ENCODE data around the gene KDM1B.

The KDM1B gene

DNA sequence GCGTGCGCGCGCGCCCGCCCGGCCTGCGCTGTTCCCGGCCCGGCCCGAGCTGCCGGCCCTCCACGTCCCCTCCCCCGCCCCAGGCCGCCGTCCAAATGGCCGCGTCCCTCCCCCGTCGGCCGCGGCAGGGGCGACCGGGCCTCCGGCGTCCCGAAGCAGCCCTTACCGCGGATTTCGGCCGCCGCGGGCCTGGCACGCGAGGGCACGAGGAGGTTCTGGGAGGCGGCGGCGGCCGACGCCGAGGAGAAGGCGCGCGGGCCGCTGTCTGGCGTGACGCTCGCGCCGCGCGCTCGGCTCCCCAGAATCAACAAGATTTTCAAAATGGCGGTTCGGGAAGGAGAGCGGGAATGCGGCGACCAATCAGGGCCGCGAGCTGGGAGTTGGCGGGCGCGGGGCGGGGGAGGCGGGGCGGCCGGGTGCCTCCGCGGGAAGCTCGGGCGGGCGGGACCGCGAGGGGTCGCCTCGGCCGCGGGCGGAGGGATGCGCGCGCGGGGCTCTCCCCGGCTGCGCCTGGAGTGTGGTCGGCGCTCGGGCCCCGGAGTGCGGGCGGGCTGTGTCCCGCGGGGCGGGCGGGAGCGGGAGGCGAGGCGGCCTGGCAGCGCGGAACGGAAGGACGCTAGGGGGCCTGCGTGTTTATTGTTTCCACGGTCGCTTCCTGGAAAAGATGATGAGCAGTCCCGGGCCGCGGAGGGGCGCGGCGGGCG, 109.1 kb downstream of the KDM1B start, which contains the start of gene DEK:
DEK (minus strand) TSS at position 312 of the 704 bp plus-strand sequence. CDS start 543 bp downstream, outside the sequence.
- peak; percentile 78 for DNase-seq

DNA sequence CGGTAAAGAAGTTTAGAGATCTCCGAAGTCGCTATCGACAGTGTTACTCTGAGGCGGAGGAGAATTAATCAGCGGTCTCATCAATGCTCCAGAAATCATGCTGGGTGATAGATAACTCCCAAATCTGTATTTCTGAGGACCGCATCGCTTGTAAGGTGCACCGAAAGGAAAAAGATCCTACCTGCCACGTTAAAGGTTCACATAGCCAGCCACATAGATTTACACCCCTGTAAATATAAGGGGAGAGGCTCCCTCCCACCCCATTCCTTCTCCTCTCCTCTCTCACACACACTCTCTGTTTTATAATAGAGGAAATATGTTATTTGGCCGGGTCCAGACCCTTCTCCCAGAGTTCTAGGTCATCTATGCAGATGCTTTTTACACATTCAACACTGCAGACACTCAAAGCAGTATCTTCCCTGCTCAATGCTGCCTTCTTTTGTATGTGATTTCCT, 109.7 kb downstream of the KDM1B start:
- peak; percentile 52 for DNase-seq

DNA sequence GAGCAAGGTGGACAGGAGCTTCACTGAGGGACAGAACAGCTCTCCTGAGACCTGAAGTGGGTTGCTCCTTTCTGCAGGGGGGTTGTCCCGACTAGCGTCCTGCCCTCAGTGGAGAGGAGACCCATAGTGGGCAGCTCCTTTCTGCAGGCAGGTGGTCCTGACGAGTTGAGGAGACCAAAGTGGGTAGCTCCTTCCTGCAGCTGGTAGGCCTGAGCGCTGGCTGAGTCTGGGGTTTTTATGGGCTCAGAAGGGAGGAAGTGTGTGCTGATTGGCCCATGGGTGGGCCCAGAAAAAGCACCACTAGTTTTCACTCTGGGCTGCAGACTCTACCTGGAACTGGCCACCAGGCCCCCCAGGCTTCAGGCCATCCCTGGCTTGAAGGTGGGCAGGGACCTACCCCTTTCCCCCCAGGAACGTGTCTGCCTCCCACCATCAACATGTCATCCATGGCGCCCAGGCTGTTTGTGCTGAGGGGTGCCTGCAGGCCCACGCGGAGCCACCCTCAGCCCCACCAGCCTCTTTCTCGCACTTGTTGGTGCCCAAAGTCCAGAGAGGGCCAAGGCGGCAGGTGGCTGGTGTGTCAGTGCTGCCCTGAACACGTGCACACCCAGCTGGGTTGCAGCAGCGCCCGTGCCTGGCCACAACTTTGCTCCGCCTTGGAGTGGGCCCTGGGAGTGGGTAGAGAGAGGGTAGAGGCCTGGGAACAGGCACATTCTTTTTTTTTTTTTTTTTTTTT, 110.7 kb downstream of the KDM1B start:
- no peak for DNase-seq

DNA sequence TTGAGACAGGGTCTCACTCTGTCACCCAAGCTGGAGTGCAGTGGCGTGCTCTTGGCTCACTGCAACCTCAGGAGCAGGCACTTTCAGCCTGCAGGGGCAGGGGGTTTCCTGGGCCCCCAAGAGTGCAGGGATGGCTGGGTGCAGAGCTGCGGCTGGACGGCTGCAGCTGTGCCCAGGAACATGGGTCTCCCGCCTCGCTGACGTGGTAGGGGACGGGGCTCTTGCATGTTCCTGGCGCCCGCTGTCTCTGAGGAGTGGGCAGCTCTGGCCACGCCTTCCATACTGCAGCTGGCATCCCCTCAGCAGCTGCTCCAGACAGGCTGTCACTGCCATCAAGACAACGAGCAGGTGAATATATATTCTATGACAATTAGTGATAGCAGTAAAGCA, 111.3 kb downstream of the KDM1B start:
- DNase-seq, result no peak

DNA sequence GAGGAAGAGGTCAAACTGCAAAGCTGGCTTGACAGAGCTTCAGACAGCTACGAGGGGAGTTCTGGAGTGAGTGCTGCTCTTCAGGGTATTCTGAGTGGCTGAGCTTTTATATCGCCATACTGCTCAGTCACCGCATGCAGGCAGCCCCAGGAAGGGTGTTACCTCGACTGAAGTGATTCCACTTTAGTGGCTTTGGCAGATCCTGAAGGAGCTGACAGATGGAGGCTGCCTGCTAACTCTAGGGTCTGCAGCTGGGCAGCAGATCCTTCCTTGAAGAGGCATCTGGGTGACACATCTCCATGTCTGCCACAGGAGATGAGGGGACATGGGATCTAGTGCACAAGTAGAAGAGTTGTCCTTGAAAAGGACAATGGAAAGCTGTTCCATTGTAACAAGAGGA, 112.8 kb downstream of the KDM1B start:
- DNase-seq, result no peak

DNA sequence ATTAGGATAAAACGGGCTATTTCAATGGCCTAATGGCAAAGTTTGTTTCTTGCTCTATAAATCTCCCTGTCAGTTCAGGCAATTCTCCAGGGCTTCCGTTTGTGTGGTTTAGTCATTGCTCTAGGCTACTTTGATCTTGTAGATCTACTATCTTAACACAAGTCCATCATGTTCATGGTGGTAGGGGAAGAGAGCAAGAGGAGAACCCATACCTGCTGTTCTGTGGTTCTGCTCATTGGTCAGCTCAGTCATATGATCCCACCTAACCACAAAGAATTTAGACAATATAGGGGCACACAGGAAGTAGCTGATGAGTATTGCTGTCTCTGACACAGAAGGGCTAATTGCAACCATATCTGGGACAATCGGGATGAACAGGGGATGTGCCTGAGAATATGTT, 114.0 kb downstream of the KDM1B start:
- DNase-seq, result no peak

DNA sequence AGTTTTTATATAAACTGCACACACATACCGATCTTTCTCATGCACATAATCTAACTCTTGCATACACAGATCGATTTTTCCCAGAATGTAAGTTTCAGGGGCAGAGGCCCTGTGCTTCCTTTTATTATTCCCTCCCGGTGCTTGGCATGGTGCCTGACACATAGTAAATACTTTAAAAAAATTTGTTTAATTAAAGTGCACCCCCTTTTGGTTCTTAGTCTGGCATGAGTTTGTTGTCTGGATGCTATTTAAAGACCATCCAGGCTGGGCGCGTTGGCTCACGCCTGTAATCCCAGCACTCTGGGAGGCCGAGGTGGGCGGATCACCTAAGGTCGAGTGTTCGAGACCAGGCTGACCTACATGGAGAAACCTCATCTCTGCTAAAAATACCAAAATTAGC, 114.5 kb downstream of the KDM1B start:
- DNase-seq, result no peak

DNA sequence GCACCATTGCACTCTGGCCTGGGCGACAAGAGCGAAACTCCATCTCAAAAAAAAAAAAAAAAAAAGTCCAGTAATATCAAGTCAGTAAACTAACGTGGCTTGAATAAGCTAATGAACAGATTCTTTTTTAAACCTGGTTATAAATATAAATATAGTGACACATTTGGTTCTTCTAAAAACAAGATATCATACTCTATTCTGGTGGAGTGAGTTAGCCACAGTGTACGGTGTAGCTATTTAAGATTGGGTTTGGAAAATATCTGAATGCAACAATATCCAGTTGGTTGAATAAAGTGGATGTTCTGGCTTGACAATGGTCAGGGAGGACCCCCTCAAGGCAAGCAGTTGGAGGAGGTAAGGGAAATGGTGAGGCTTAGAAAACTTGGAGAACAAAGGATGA, 115.0 kb downstream of the KDM1B start:
- no peak for DNase-seq
